T47D (cell line): ENCODE results near the gene KIF6.

Experiments used
- DNase-seq, 2 experiments: peaks; one replicate each; pipeline versions ENCODE4 v3.0.0 to v3.0.0-alpha.2; 2011 to 2012; ENCODE audit warnings: low read depth in 1 of 2, low spot score in 1 of 2
- JUND ChIP-seq: IDR thresholded peaks from 2 replicates; pipeline ENCODE4 v1.6.1; 2012; ENCODE audit warnings: low read depth
- in situ Hi-C: cut with HindIII; loops from 2 replicates; pipeline ENCODE4 v1.10.0; 2016; ENCODE audit warnings: low sequenced_read_pairs, low pct_unique_long_range_greater_than_20kb

KIF6 gene

DNA sequence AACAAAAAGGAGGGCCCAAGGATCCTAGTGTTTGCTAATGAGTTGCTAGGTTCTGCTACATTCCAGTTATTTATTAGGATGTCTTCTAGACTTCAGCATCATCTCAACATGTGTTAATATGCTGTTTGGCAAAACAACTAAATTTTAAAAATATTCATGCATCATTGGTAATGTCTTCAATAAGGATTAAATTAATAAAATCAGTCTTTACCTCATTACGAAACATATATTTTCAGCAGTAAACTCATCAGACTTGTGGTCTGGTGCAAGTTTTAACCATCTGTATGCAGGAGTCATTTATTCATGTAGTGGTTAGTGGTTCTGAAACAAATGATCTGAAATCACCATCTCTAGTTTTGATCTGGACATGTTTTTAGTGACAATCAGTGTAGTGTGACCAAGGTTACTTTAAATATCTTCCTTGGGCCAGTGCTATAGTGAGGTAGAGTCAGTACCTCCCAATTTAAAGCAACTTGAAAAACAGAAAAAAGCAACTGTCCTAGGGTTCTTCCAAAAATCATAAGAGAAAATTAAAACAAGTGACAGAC, 317.7 kb downstream of the KIF6 start:
- in situ Hi-C loops = no loop called here
- TF ChIP-seq JUND = no peak
- no peak for DNase-seq

DNA sequence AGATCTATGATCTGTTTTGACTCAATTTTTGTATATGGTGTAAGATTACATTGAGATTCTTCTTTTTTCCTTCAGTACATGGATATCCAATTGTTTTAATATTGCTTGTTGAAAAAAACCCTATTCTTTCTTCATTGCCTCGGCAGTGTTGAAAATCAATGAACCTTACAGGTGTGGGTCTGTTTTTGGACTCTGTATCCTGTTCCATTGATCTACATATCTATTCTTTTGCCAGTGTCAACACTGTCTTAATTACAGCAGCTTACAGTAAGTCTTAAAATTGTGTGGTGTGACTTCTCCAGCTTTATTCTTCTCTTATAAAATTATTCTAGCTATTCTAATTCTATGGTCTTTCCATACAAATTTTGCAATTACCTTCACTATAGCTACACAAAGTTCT, 320.9 kb downstream of the KIF6 start:
- no peak for TF ChIP-seq JUND
- DNase-seq = no peak
- in situ Hi-C loops = no loop called here

DNA sequence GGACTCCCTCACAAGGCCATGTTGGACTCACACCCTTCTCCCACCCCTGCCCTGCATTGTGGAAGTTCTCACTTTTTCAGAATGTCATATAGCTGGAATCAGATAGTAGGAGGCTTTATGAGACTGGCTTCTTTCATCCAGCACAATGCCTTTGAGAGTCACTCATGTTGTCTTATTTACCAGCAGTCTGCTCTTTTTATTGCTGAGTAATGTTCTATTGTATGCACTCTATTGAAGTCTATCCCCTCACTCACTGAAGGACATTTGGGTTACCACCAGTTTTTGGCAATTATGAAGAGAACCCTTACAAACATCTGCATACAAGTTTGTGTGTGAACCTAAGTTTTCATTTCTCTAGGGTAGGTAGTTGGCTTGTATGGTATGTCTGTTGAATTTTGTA, 321.9 kb downstream of the KIF6 start:
- no peak for DNase-seq
- no peak for TF ChIP-seq JUND
- in situ Hi-C loops = no loop called here

- DNase-seq = no peak
- in situ Hi-C loops = no loop called here
- TF ChIP-seq JUND = no peak
Observed at GRCh38 chr6:39402239-39402751, 322.9 kb downstream of the KIF6 start.

DNA sequence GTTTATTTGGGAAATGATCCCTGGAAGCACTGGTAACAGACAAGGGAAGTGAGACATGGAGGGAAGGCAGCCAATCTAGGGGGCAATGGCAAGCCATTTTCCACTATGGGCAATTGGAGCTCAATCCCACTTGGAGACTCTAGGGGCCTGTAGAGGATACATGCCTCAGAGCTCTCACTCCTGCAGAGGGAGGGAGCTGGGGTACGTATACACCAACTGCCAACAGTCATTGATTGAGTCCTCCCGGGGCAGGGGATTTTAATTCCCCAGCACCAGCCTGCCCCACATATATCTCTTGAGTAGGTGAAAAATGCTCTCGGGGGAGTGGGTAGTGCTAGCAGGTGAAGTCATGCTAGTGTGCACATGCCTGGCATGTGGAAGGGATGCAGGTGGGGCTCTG, 323.8 kb downstream of the KIF6 start:
- no peak for DNase-seq
- in situ Hi-C loops = no loop called here
- TF ChIP-seq JUND = no peak

GRCh38 chr6:39400026-39400425, 325.2 kb downstream of the KIF6 start:
- in situ Hi-C loops = no loop called here
- no peak for DNase-seq
- TF ChIP-seq JUND = no peak

- TF ChIP-seq JUND = no peak
- no peak for DNase-seq
- in situ Hi-C loops = no loop called here
Observed at GRCh38 chr6:39396854-39397253, 328.4 kb downstream of the KIF6 start.

- no peak for DNase-seq
- in situ Hi-C loops = no loop called here
- TF ChIP-seq JUND = no peak
Observed at GRCh38 chr6:39393075-39393474, 332.1 kb downstream of the KIF6 start.

DNA sequence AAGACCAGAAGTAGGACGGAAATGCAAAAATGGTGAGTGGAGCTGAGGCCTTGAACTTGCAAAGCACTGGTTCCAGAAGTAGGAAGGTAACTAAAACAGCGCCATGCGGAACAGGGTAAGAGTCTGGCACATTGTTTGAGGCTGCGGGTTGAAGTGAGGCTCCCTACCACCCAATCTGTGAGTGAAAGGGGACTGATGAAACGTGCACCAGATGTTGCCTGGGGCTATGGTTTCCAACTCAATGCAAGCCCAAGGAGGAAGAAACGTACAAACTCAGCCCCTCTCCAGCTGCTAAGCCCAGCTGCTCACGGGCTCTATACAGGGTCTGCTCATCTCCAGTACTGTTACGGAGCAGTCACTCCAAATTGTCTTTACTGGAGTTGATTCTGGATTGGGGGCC, 334.0 kb downstream of the KIF6 start:
- in situ Hi-C loops = no loop called here

GRCh38 chr6:39389484-39389767, 335.8 kb downstream of the KIF6 start:
- TF ChIP-seq JUND = no peak
- peak; percentile 9 to 52 for DNase-seq
- in situ Hi-C loops = no loop called here

More for the DNA sequence above, 334.0 kb downstream of the KIF6 start:
- no peak for DNase-seq
- TF ChIP-seq JUND = no peak

DNA sequence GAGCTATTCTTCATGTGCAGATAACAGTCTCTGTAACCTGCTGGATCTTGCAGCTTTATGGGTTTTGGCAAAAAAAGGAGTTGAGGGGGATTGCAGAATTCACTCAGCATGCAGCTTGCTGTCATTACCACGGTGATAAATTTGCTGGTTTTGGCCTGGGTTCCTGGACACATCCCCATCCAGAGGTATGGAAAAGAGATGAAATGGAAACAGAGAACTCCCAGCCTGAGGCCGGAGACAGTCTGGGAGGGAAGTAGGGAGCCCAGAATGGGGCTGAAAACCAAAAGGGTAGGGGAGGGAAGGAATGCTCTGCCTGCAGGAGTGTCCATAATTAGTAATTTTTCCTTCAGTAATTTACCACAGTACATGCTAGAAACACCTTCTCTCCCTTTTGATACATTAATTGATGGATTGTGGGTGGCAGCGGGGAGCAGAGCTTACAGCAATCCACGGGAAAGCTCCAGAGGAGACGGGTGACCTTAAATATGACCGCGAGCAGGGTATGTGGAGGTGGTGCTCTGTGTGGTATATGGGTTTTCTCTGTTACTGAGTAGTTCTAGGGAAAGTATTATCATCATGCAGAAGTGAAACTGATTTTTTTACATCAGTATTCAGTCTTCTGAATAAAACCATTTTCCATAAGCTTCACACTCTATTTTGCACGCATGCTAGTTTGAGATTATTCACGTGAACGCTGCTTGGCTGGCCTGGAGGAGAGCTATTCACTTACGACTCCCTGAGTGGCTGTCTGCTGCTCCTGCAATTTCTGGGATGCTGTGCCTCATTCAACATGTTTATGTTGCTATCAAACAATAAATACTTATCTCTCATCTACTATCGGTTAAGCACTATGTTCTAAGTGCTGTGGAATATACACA, 336.4 kb downstream of the KIF6 start:
- in situ Hi-C loops = no loop called here
- no peak for DNase-seq
- TF ChIP-seq JUND = no peak

DNA sequence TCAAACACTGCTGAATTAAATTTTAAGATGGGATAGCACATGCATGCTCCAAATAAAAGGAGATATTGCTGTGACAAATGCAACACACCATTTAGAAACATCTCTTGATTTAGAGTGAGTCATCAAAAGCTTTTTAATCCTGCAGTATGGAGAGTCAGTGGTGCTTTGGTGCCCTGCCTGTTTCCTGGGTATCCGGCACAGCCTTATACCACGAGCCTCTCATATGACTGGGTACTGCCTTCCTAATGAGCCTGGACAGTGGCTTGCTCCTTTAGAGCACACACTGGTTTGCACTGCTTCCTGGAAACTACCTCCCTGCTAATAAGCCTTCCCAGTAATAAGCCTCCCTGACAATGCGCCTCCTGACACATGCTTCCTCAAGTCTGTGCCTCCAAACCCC, 337.4 kb downstream of the KIF6 start:
- in situ Hi-C loops = no loop called here
- no peak for TF ChIP-seq JUND
- no peak for DNase-seq

GRCh38 chr6:39386487-39386886, 338.7 kb downstream of the KIF6 start:
- DNase-seq = no peak
- no peak for TF ChIP-seq JUND
- in situ Hi-C loops = no loop called here
